Right ventricle myocardium inferior (tissue), 1 donor: ENCODE measurements around the gene UNC5CL. TPM values are rescaled to one million over a fixed set of nuclear protein-coding genes. Genes with fewer than 3 reads are reported as not detected.

Source experiments
- ATAC-seq: fragments of 200-7000 bp; cut with Tn5 transposase; one replicate; pipeline ENCODE4 v1.9.1; 2020; ENCODE audit warnings: mild to moderate bottlenecking, moderate library complexity
- DNase-seq: peaks from one replicate; pipeline ENCODE4 v3.0.0; 2021; ENCODE audit errors: missing footprints
- intact Hi-C: fragments of 100-400 bp; cut with DNase I; formaldehyde crosslinking; loops from one replicate; pipeline ENCODE4 v1.11.0; 2022
- total RNA-seq: library from RNA; stranded (reverse); fragmentation: NEBNext Ultra II Directional; extraction: Animal tissue kit (Norgen Biotek cat#: 25700); gene quantifications from one replicate; pipeline ENCODE4 v1.2.1, GENCODE V29; 2021
- donor health status: DM: no; HTN: yes; CAD: no; lungs with severe emphysema.

UNC5CL gene
- total RNA-seq, 1 donor from 2014 or later = 0.60 TPM

DNA sequence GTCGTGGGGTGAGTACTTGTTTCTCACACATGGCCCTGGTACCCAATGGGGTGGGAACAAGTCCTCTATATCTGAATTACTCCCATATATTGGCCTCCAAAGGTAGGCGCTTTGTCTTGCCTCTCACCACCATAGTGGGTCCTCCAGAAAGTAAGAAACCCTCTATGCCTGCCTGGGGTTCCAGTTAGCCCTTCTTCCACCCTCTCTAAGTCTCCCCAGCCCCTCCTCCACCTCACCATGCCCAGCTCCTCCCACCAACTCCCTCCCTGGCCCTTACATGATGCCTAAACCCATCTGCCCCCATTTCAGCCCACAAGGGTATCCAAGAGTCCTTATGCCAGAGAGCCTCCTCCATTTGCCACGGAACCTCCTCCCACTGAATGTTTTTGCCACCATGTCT is 4.1 kb upstream of the UNC5CL start:
- intact Hi-C loops = no loop called here
- DNase-seq (no peak), ATAC-seq (no peak)

DNA sequence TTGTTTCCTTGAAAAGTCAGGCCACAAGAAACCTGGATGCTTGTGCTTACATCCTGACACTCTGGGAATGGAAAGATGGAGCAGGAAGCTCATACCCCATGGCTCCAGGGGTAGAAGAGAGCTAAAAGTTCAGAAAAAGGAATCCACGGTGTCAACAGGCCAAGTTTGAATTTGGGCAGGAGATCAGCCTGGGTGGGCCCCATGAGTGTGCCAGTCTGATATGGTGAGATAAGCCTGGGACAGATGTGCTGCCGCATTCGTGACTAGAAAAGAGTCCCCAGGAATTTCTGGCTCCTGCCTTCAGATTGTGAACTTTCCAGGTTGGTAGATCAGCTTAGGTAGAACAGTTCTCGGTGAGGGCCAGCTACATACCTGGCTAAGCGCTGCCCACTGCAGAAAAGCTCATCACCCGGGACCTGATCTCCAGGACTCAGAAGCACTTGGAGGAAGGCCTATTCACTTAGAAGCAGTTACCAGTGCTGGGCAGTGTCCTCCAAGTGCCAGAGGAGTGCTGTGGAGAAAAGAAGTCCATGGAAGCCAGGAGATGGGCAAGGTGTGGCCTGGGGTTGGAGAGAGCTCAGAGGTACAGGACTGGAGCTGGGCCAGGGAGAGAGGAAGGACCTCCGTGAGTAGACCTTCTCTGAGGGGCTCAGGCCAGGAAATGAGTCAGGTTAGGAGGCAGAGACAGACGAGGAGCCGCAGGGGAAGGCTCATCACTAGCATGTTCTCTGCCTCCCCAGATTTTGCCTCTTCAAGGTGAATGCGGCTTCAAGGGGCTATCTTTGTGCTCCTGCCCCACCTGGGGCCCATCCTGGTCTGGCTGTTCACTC is 3.4 kb upstream of the UNC5CL start, which contains the start of gene TSPO2:
TSS of gene TSPO2 (plus strand) at position 242 of the 830 bp plus-strand sequence. CDS start at position 761, 519 bp downstream.
- DNase-seq (no peak), ATAC-seq (no peak)
- intact Hi-C loops = no loop called here

DNA sequence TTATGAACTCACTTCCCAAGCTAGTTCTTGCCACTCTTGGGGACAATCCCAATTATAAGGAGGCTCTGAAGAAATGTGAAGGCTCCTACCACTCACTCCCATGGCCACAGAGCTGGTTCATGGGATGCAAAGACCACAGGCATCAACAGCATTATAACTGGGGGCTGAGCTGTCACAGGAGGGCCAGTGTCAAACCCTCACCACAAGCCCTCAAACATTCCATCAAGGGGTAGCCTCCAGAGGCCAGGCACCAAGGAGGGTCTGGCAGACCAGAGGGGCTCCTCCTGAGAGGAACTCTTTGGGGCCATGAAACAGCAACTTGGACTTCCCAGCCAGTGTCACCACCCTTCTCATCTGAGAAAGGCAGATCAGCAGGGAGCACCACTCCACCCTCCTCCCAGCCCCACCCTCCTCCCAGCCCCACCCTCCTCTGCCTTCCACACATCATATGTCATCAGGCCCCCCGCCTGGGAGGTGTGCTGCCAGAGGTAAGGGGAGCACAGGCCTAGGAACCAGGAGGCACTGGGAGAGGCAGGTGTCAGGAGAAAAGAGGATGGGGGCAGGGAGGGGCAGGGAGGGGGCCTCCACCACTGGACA is 2.0 kb upstream of the UNC5CL start:
- intact Hi-C loops = no loop called here
- ATAC-seq (no peak), DNase-seq (no peak)

DNA sequence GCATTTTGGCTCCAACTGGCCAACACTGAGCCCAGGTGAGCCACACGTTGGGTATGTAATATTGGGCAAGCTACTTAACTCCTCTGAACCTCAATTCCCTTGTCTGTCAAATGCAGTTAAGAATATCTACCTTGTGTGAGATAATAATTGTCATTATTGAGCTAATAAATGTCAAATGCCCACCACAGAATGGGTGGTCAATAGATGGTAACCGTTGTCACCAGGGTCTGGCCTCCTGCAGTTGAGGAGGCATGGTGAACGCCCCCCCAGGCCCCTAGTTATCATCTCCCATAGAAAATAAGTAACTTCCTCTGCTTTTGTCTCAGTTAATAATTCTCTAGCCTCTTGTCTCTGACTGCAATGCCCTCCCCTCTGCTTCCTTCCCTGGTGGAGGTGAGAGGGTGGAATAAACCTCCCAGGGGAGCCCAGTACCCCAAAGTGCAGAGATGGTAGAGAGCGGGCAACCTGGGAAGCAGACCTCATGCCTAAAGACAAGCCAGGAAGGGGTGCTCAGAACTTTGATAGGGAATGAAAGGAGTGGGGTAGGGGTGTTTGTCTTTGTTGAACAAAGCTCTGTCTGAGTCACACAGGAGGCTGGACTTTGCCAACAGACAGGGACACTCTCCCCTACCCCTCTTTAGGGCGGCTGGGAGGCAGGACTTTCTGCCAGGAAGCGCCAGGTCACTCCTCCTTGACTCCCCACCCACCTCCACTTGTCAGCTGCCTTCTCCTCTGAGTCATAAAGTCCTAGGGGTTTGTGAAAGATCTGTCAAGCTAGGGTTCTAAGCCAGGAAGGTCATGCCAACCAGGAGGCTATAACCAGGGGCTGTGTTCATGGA is 1.3 kb upstream of the UNC5CL start:
- intact Hi-C loops = no loop called here
- no peak for ATAC-seq
- DNase-seq = no peak

DNA sequence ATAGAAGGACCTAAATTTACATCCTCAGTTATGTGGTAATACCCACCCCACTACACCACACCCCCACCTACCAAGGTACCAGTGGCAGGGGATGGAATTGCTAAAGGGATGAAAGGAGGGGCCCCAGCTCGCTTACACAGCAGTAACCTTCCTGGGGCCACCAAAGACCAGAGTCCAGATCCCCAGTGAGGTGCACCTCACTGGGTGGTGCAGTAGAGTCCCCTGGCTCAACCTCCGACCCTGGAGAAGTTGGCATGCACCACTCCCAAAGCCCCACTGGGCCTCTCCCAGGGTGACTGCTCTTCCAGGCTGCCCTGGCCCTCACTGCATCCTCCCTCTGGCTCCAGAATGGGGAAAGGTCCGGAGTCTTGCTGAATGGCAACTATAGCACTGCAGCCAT is 816 bp downstream of the UNC5CL start:
- intact Hi-C loops = no loop called here
- no peak for DNase-seq
- ATAC-seq = no peak

DNA sequence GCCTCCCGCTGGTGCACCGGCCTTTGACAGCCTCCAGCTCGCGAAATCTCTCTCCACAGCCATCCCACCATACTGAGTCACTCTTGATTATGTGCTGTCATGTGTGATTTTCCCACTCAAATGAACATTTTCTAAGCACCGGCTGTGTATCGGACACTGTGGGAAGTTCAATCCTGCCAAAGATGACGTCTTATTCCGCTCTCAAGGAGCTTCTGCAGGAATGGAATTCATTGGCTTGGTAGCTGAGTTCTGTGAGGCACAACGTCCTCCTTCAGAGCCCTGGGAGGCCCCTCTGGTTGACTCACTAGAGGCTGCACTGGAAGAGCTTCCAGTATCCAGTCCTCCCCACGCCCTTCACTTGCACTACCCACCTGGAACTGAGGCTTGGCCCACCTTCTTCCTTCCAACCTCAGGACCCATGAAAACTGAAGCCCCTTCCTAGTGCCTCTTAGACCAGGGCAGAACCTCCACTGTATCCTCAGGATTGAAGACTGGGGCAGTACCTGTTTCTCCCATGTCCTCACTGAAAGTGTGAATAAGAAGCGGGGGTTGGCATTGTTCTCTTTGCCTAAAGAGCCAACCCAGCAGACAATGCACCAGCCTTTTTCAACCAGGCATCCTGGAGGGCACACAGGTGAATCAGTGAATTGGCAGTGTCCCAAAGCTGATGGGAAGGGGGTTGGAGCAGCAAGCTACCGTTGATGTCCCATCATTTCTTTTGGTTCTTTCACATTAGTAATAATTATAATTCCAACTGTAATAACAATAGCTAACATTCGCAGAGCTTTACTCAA is 1.7 kb downstream of the UNC5CL start:
- intact Hi-C loops = no loop called here
- no peak for DNase-seq
- no peak for ATAC-seq

DNA sequence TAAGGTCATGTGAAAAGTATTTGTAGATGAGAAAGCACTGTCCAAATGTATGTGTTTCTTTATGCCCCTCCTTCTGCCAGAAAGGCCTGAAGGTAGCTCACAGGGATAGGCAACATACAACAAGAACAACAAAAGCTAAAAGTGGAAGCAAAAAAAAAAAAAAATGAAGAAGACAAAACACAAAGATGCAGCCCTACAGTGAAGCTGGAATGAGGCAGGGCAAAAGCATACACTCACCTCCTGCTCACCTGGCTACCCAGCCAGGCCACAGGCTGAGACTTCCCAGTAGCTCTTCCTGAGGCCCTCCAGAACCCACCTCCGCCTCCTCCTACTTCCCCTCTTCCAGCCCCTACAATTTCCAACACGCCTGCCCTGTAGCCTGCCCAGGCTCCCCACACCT is 2.4 kb downstream of the UNC5CL start:
- no peak for DNase-seq
- intact Hi-C loops = no loop called here
- ATAC-seq = no peak

DNA sequence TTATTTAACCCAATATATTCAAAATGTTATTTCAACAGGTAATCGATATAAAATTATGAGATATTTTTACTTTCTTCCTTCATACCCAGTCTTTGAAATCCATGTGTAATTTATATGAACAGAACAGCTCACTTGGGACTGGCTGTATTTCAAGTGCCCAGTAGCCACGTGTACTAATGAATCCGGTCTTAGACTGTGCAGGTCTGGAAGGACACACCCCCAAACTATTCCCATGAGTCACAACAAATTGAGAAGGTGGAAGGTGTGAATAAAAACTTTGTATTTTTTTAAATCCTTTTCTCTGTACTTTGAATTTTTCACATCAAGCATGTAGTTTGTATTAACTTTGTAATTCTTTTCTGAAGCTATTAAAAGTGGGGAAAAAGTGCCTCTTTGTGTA is 2.8 kb downstream of the UNC5CL start:
- ATAC-seq (no peak), DNase-seq (no peak)
- intact Hi-C loops = no loop called here

DNA sequence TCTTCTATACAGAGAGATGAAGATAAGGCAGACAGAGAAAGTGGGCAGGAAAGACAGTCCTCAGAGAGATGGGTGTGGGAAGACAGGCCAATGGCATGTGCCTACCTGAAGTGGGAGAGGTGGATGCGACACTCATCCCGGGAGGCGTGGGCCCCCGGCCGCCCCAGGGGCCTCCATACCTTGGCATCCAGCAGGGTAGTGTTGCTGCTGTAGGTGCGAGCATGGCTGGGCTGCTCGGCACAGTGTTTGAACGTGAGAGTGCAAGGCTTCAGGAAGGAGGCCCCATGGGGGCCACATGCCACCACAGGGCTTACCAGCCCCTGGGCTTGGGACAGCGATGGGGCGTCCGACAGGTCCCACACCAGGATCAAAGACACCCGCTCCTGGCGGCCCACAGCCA is 5.2 kb downstream of the UNC5CL start:
- ATAC-seq = no peak
- DNase-seq = no peak
- intact Hi-C loops = no loop called here

DNA sequence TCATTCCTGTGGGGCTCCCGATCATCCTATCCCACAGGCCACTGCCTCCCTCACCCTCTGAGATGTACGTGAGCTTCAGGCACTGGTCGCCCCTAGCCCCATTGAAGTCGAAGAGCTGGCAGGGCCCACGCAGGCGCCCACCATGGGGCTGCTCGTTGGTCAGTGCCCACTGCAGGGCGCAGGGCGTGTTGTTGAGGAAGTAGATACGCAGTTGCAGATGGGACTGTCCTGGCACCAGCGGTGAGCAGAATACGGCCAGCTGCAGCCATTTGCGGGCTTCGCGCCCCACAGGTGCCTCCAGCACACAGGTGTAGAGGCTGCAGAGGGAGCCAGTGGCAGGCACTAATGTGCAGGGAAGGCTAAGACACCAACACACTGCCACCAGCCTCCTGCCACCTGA is 6.2 kb downstream of the UNC5CL start:
- ATAC-seq = no peak
- intact Hi-C loops = no loop called here
- no peak for DNase-seq

DNA sequence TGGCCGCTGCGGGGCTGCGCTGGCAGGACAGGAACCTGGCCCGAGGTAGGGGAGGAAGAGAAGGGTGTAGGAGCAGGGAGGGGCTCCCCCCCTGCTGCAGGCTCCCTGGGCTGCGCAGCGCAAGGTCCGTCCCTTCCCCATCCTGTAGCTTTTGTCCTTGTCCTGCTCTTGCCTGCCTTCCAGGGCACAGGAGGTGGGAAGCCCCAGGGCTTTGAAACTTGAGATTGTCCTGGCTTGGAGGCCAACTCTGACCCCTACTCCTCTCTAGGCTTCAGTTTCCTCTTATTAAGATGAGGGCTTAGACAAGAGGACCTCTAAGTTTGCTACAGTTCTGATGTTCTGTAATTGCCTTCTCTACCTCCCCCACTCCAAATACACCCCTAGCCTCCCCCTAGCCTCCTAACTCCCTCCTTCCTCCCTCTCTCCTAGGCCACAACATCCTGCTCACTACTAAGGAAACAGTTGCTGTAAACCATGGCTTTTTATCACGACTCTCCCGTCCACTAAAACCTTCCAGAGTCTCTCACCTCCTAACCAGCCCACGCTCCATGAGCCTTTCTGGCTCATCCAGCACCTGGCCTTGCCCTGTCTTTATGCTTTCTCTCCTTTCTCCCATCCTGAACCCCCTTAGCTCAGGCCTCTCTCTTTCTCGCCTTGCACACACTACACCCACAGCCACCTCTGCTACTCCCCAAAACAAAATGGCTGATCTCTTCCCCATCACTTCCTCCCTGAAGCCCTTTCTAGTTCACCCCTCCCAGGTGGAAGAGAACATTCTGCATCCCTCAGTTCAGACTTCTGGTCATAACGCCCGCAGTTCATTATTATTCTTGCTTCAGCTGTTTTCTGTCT is 10.2 kb downstream of the UNC5CL start:
- intact Hi-C loops = loop anchor here (1.0 to 2.0 kb wide), 4 partner anchors 22 to 1048 kb away; no protein-coding TSS in a partner anchor
- no peak for DNase-seq
- ATAC-seq = peak; percentile 57

DNA sequence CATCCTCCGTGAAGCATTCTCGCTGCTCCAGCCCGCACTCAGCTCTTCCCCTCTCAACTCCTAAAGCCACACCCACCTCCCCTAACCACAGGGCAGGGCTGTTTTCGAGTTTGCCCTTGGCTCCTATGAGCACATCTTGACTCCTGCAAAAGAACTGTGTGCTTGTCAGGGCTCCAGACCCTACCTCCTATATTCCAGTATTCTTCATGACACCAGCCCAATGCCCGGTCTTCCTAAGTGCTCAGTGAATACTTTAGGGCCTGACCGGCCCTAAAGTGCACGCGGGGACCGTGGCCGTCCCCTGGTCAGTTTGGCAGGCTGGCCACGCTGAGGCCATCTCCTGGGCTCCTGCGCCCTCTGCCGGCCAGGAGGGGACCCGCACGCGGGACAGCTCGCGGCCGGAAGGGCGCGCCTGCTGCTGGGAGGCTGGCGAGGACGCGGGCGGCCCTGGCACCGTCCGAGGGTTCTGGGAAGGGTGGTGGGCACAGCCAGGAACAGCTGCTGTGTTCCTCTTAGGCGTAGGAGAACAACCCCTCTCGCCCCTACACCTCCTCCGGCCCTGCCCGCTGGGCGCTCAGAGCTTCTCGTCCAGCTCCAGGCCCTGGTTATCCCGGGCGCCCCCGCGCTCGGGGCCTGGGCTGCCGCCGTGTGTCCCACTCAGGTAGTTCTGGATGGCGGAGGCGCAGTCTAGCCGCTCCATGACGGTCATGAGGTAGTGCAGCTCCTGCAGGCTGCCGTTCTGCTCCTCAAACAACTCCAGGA is 11.0 kb downstream of the UNC5CL start:
- ATAC-seq (peak; percentile 93), DNase-seq (peak; percentile 94)
- intact Hi-C loops = loop anchor here (1.0 to 2.0 kb wide), 4 partner anchors 21 to 1047 kb away; no protein-coding TSS in a partner anchor

DNA sequence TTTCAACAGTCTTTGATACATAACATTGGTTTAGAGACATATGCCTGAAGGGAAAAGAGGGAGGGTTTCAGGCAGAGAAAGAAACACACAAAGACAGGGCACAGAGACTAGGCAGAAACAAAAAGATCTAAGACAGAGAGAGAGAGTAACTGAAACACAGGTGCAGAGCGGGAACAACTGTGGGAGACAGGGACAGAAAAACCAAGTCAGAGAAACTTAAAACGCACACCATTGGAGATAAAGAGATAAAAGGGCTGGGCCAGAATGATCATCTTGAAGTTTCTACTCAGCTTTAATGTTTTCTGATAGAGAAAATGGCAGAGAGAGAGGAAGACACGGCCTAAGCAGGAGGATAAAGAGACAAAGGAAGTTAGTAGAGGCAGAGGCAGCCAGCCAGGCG is 11.8 kb downstream of the UNC5CL start:
- intact Hi-C loops = no loop called here
- DNase-seq (no peak), ATAC-seq (no peak)

DNA sequence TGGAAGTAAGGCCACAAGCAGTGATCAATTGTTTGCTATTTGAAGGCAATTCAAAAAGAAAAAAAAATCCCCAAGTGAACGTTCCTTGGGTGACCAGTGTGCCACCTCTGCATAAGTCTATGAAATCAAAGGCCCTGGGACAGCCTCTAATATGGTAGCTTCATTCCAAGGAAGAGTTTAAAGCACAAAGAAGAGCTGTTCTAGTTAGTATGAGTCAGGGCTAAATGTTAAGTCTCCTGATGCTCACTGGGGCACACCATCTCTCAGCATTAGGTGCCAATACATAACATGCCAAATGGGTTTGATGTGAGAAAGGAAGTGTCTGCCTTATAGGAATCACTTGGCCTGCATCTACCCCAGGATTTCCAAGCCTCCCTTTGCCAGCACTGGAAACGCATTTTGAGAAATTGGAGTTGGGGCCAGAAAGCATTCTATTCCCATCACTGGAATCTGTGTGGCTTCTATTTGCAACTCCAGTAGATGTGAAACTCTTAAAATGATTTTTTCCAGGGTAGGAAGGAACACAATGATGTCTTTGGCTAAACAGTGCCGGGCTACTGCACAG is 13.0 kb downstream of the UNC5CL start:
- DNase-seq (no peak), ATAC-seq (no peak)
- intact Hi-C loops = no loop called here

DNA sequence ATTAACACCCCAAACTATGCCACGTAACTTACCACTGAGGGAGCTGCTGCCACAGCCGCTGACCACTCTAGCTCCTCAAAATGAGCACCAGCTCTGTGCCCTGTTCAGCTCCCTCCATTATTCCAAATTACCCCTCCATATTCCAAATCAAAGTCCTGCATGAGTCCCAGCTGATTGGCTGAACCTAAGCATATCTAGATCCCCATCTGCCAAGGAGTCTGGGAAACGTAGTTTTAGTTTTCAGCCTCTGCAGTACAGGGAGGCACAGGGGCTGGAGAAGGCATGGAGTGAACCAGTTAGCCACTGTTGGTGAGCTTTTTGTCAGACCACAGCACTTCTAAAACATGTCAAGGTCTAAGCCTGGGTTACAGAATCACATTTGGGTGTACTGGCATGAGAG is 15.9 kb downstream of the UNC5CL start:
- DNase-seq (no peak), ATAC-seq (no peak)
- intact Hi-C loops = no loop called here

DNA sequence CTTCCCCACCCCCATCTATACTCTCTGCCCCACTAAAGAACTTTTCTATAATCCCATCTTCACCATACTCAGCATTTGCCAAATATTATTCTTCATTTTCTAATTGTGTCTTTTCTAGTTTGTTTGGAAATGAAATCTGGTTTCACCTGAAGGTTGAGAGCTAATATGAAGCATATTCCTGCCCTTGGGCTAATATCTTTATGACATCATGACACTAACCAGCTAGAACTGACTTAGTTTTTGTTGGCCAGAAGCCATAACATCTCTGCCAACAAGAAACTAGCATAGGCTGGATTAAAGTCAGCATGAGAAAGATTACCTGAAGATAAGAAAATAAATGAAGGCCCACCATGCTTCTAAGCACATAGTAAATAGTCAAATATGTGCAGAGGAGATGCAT is 16.7 kb downstream of the UNC5CL start:
- intact Hi-C loops = no loop called here
- DNase-seq (no peak), ATAC-seq (no peak)

DNA sequence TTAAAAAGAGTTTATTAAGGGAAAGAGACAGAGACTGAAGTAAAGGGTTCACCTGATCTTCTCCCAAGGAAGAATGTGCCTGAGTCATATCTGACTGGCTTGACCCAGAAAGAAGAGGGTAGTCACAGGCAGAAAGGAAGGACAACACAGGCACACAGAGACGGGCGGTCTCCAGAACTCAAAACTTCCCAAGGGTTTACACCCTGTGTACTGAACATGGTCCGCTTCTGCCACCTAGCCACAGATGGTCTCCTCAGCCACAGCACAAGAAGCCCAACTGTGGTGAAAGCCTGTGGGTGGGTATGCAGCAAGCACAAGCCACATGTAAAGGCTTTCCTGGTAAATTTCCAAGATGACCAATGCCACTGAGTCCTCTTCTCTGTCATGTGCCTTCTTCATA is 17.2 kb downstream of the UNC5CL start:
- intact Hi-C loops = no loop called here
- DNase-seq (no peak), ATAC-seq (peak; percentile 78)
